WTC11 (cell line): ENCODE data around the gene MGST3. TPM values are rescaled to one million over a fixed set of nuclear protein-coding genes. Genes with fewer than 3 reads are reported as not detected.

ENCODE experiments used
- ATAC-seq: fragments of 200-7000 bp; cut with Tn5 transposase; 2 replicates; pipeline ENCODE4 v1.10.0; 2021; ENCODE audit warnings: mild to moderate bottlenecking, moderate library complexity
- CTCF ChIA-PET: fragments of 300-600 bp; sonication (Branson Sonifier 250); formaldehyde crosslinking; loops from one replicate; lab custom pipeline; 2021; ENCODE audit warnings: antibody characterized with exemption; lab: Charles Lee
- POLR2A ChIA-PET: fragments of 350-600 bp; sonication (Branson Sonifier 250); formaldehyde crosslinking; loops from one replicate; lab custom pipeline; 2021; ENCODE audit warnings: antibody characterized with exemption; lab: Charles Lee
- DNase-seq: peaks from one replicate; pipeline ENCODE4 v3.0.0; 2021; ENCODE audit warnings: low spot score
- H3K27ac Mint-ChIP-seq: 2 replicates; pipeline ENCODE4 v1.8.0; 2021; ENCODE audit warnings: mixed read lengths
- H3K27me3 Mint-ChIP-seq: 2 replicates; pipeline ENCODE4 v1.8.0; 2021; ENCODE audit warnings: low read depth, mild to moderate bottlenecking, moderate library complexity, mixed read lengths
- H3K36me3 Mint-ChIP-seq: 2 replicates; pipeline ENCODE4 v1.8.0; 2021; ENCODE audit warnings: mixed read lengths
- H3K4me1 Mint-ChIP-seq: 2 replicates; pipeline ENCODE4 v1.8.0; 2022; ENCODE audit warnings: mixed read lengths
- H3K4me3 Mint-ChIP-seq: 2 replicates; pipeline ENCODE4 v1.8.0; 2021; ENCODE audit warnings: mild to moderate bottlenecking, moderate library complexity, mixed read lengths
- H3K9me3 Mint-ChIP-seq: 2 replicates; pipeline ENCODE4 v1.8.0; 2021; ENCODE audit warnings: mixed read lengths
- ATF1 ChIP-seq: sonication (generic); formaldehyde crosslinking; IDR thresholded peaks from 2 replicates; pipeline ENCODE4 v1.8.1; 2023; ENCODE audit warnings: mild to moderate bottlenecking, moderate library complexity, missing genetic modification reagents
- CREM ChIP-seq: sonication (generic); formaldehyde crosslinking; IDR thresholded peaks from 2 replicates; pipeline ENCODE4 v1.8.1; 2022; ENCODE audit warnings: mild to moderate bottlenecking, missing genetic modification reagents, moderate library complexity
- ELF4 ChIP-seq: sonication (generic); formaldehyde crosslinking; IDR thresholded peaks from 2 replicates; pipeline ENCODE4 v1.8.1; 2022; ENCODE audit warnings: low read depth, mild to moderate bottlenecking, moderate library complexity, missing genetic modification reagents
- ETV6 ChIP-seq: sonication (generic); formaldehyde crosslinking; IDR thresholded peaks from 2 replicates; pipeline ENCODE4 v1.8.1; 2022; ENCODE audit warnings: mild to moderate bottlenecking, missing genetic modification reagents
- FOXP1 ChIP-seq: sonication (generic); formaldehyde crosslinking; IDR thresholded peaks from 2 replicates; pipeline ENCODE4 v1.8.0; 2022; ENCODE audit warnings: missing genetic modification reagents, mild to moderate bottlenecking, moderate library complexity, borderline replicate concordance
- GABPB1 ChIP-seq: sonication (generic); formaldehyde crosslinking; IDR thresholded peaks from 2 replicates; pipeline ENCODE4 v1.8.1; 2023; ENCODE audit warnings: mild to moderate bottlenecking, missing genetic modification reagents
- NR3C1 ChIP-seq: sonication (generic); formaldehyde crosslinking; conservative IDR thresholded peaks from 2 replicates; pipeline ENCODE4 v1.8.1; 2023; ENCODE audit warnings: low read depth, mild to moderate bottlenecking, missing genetic modification reagents
- OVOL2 ChIP-seq: fragments of 250-450 bp; sonication (Bioruptor Pico); IDR thresholded peaks from 2 replicates; pipeline ENCODE4 v1.9.0; 2021; ENCODE audit warnings: mild to moderate bottlenecking, borderline replicate concordance
- ZNF121 ChIP-seq: sonication (generic); formaldehyde crosslinking; IDR thresholded peaks from 2 replicates; pipeline ENCODE4 v1.8.0; 2023; ENCODE audit warnings: missing genetic modification reagents
- ZNF423 ChIP-seq: fragments of 250-450 bp; sonication (Bioruptor Pico); IDR thresholded peaks from 2 replicates; pipeline ENCODE4 v2.1.2; 2022; ENCODE audit warnings: mild to moderate bottlenecking, moderate library complexity
- total RNA-seq: library from RNA; stranded (reverse); gene quantifications from 3 replicates; pipeline ENCODE4 v1.2.3, GENCODE V29; 2021
- TF ChIP-seq, protein P1 (sequence below): sonication (generic); formaldehyde crosslinking; conservative IDR thresholded peaks from 2 replicates; pipeline ENCODE4 v1.8.1; 2023; ENCODE audit warnings: mild to moderate bottlenecking, low read depth, missing genetic modification reagents, moderate library complexity
- TF ChIP-seq, protein P2 (sequence below): fragments of 250-450 bp; sonication (Bioruptor Pico); IDR thresholded peaks from 2 replicates; pipeline ENCODE4 v1.9.0; 2021; ENCODE audit warnings: mild to moderate bottlenecking, borderline replicate concordance
- TF ChIP-seq, protein P3 (sequence below): fragments of 250-450 bp; sonication (Bioruptor Pico); IDR thresholded peaks from 2 replicates; pipeline ENCODE4 v1.9.0; 2021; ENCODE audit warnings: moderate library complexity, mild to moderate bottlenecking, inconsistent platforms, borderline replicate concordance
- TF ChIP-seq, protein P4 (sequence below): sonication (generic); formaldehyde crosslinking; IDR thresholded peaks from 2 replicates; pipeline ENCODE4 v1.8.1; 2023; ENCODE audit warnings: mild to moderate bottlenecking, missing genetic modification reagents
- TF ChIP-seq, protein P5 (sequence below): sonication (generic); formaldehyde crosslinking; IDR thresholded peaks from 2 replicates; pipeline ENCODE4 v1.8.1; 2022; ENCODE audit warnings: low read depth, missing genetic modification reagents, borderline replicate concordance
- TF ChIP-seq, protein P6 (sequence below): sonication (generic); formaldehyde crosslinking; IDR thresholded peaks from 2 replicates; pipeline ENCODE4 v1.8.0; 2022; ENCODE audit warnings: mild to moderate bottlenecking, missing genetic modification reagents

Gene MGST3
- total RNA-seq, 1 experiment from 2014 or later, result 137 TPM

DNA sequence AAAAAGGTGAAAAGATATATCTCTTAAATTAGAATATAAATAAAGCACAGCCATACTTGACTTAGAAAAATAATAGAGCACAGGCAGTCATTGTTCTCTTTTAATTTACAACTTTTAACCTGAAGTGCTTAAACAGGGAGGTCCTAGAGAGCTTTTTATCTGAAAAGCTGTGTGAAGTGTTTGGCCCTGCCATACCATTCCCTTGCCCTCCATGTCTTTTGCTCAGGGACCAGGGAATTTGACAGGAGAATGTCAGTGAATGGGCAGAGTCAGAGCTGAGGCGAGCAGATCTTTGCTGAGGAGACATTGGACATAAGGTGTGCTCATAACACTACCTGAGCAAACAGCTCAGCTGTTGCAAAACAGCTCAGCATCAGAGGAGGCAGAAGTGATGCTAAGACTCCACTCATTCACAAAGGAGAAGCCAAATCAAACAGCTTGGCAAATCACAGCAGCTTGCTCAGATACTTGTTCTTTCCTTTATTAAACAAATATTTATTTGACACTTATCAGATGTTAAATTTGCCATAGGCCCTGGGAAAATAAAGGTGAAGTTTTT is 14.9 kb upstream of the MGST3 start (continued):
- TF ChIP-seq, protein P1, sequence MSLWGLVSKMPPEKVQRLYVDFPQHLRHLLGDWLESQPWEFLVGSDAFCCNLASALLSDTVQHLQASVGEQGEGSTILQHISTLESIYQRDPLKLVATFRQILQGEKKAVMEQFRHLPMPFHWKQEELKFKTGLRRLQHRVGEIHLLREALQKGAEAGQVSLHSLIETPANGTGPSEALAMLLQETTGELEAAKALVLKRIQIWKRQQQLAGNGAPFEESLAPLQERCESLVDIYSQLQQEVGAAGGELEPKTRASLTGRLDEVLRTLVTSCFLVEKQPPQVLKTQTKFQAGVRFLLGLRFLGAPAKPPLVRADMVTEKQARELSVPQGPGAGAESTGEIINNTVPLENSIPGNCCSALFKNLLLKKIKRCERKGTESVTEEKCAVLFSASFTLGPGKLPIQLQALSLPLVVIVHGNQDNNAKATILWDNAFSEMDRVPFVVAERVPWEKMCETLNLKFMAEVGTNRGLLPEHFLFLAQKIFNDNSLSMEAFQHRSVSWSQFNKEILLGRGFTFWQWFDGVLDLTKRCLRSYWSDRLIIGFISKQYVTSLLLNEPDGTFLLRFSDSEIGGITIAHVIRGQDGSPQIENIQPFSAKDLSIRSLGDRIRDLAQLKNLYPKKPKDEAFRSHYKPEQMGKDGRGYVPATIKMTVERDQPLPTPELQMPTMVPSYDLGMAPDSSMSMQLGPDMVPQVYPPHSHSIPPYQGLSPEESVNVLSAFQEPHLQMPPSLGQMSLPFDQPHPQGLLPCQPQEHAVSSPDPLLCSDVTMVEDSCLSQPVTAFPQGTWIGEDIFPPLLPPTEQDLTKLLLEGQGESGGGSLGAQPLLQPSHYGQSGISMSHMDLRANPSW, result no peak
- no peak for TF ChIP-seq ZNF121 (CRISPR knock-in tag)
- no peak for TF ChIP-seq FOXP1 (CRISPR knock-in tag)
- no peak for TF ChIP-seq ETV6 (CRISPR knock-in tag)
- TF ChIP-seq ATF1 (CRISPR knock-in tag), result no peak
- TF ChIP-seq CREM (CRISPR knock-in tag), result no peak
- TF ChIP-seq, protein P2, sequence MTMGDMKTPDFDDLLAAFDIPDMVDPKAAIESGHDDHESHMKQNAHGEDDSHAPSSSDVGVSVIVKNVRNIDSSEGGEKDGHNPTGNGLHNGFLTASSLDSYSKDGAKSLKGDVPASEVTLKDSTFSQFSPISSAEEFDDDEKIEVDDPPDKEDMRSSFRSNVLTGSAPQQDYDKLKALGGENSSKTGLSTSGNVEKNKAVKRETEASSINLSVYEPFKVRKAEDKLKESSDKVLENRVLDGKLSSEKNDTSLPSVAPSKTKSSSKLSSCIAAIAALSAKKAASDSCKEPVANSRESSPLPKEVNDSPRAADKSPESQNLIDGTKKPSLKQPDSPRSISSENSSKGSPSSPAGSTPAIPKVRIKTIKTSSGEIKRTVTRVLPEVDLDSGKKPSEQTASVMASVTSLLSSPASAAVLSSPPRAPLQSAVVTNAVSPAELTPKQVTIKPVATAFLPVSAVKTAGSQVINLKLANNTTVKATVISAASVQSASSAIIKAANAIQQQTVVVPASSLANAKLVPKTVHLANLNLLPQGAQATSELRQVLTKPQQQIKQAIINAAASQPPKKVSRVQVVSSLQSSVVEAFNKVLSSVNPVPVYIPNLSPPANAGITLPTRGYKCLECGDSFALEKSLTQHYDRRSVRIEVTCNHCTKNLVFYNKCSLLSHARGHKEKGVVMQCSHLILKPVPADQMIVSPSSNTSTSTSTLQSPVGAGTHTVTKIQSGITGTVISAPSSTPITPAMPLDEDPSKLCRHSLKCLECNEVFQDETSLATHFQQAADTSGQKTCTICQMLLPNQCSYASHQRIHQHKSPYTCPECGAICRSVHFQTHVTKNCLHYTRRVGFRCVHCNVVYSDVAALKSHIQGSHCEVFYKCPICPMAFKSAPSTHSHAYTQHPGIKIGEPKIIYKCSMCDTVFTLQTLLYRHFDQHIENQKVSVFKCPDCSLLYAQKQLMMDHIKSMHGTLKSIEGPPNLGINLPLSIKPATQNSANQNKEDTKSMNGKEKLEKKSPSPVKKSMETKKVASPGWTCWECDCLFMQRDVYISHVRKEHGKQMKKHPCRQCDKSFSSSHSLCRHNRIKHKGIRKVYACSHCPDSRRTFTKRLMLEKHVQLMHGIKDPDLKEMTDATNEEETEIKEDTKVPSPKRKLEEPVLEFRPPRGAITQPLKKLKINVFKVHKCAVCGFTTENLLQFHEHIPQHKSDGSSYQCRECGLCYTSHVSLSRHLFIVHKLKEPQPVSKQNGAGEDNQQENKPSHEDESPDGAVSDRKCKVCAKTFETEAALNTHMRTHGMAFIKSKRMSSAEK, result no peak
- TF ChIP-seq, protein P3, sequence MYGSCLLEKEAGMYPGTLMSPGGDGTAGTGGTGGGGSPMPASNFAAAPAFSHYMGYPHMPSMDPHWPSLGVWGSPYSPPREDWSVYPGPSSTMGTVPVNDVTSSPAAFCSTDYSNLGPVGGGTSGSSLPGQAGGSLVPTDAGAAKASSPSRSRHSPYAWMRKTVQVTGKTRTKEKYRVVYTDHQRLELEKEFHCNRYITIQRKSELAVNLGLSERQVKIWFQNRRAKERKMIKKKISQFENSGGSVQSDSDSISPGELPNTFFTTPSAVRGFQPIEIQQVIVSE, result no peak
- TF ChIP-seq, protein P4, sequence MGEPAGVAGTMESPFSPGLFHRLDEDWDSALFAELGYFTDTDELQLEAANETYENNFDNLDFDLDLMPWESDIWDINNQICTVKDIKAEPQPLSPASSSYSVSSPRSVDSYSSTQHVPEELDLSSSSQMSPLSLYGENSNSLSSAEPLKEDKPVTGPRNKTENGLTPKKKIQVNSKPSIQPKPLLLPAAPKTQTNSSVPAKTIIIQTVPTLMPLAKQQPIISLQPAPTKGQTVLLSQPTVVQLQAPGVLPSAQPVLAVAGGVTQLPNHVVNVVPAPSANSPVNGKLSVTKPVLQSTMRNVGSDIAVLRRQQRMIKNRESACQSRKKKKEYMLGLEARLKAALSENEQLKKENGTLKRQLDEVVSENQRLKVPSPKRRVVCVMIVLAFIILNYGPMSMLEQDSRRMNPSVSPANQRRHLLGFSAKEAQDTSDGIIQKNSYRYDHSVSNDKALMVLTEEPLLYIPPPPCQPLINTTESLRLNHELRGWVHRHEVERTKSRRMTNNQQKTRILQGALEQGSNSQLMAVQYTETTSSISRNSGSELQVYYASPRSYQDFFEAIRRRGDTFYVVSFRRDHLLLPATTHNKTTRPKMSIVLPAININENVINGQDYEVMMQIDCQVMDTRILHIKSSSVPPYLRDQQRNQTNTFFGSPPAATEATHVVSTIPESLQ (CRISPR knock-in tag), result no peak
- no peak for TF ChIP-seq GABPB1 (CRISPR knock-in tag)
- TF ChIP-seq OVOL2 (CRISPR knock-in tag), result no peak
- no peak for TF ChIP-seq ELF4 (CRISPR knock-in tag)

DNA sequence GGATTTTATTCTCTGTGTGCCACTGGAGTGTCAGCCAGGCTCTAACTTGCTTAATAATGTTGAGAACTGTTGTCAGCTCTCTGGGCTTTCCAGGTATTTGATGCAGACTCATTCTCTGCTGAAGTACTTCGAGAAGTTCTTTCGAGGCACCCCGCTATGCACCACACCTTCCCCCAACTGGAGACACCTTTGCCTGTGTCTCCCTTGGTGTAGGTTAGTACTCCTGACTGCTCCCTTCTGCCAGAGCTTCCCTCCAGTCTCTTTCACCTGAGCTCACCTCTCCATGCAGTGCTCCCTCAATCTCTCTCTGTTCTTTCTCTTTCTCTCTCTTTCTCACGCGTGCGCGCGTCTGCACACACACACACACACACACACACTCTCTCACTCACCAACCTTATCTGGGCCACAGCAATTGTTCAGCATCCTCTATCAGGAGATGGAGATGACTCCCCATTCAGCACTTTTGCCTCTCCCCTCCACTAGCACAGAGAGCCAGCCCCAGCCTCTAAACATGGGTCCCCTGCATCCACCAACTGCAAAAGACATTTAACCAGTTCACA is 14.0 kb upstream of the MGST3 start:
- no peak overlapping the region for H3K27ac Mint-ChIP-seq
- POLR2A ChIA-PET, result interaction anchor here (0.5 to 1.2 kb wide), 2 partner anchors 14 to 105 kb away, joined by 3 to 4 read pairs; partner anchors contain the start of gene MGST3
- peaks cover 14% of the 10 kb centered on the region for H3K9me3 Mint-ChIP-seq
- TF ChIP-seq, protein P5, sequence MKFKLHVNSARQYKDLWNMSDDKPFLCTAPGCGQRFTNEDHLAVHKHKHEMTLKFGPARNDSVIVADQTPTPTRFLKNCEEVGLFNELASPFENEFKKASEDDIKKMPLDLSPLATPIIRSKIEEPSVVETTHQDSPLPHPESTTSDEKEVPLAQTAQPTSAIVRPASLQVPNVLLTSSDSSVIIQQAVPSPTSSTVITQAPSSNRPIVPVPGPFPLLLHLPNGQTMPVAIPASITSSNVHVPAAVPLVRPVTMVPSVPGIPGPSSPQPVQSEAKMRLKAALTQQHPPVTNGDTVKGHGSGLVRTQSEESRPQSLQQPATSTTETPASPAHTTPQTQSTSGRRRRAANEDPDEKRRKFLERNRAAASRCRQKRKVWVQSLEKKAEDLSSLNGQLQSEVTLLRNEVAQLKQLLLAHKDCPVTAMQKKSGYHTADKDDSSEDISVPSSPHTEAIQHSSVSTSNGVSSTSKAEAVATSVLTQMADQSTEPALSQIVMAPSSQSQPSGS (CRISPR knock-in tag), result no peak
- no peak for TF ChIP-seq NR3C1 (CRISPR knock-in tag)
- no peak for TF ChIP-seq GABPB1 (CRISPR knock-in tag)
- TF ChIP-seq, protein P6, sequence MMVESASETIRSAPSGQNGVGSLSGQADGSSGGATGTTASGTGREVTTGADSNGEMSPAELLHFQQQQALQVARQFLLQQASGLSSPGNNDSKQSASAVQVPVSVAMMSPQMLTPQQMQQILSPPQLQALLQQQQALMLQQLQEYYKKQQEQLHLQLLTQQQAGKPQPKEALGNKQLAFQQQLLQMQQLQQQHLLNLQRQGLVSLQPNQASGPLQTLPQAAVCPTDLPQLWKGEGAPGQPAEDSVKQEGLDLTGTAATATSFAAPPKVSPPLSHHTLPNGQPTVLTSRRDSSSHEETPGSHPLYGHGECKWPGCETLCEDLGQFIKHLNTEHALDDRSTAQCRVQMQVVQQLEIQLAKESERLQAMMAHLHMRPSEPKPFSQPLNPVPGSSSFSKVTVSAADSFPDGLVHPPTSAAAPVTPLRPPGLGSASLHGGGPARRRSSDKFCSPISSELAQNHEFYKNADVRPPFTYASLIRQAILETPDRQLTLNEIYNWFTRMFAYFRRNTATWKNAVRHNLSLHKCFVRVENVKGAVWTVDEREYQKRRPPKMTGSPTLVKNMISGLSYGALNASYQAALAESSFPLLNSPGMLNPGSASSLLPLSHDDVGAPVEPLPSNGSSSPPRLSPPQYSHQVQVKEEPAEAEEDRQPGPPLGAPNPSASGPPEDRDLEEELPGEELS (CRISPR knock-in tag), result no peak
- no peak for TF ChIP-seq ZNF423 (CRISPR knock-in tag)
- H3K36me3 Mint-ChIP-seq, result peaks cover 10% of the 10 kb centered on the region
- DNase-seq (no peak), ATAC-seq (peak; percentile 64)
- no peak overlapping the region for H3K4me3 Mint-ChIP-seq
- CTCF ChIA-PET, result interaction anchor here (1.0 to 1.9 kb wide), 2 partner anchors 15 to 69 kb away, joined by 3 to 6 read pairs; no protein-coding TSS in a partner anchor
- H3K4me1 Mint-ChIP-seq, result peaks cover 17% of the 10 kb centered on the region
- 0 out of 2 replicates have a peak, but pooled peaks cover 3% of the 10 kb centered on the region for H3K27me3 Mint-ChIP-seq
